Mucosa of rectum (tissue), 2 donors: ENCODE data around the gene CALD1.
"Not testable (repeated sequence)": the region's sequence is repeated elsewhere in the genome, so short reads cannot be mapped to it uniquely, and the experiment has no call there.

Experiments
- H3K27ac ChIP-seq, 2 donors: one replicate each; pipeline ENCODE4 v1.7.0; 2013; ENCODE audit warnings: inconsistent platforms in 2 of 2, low read depth in 2 of 2, low read length in 2 of 2
- H3K27me3 ChIP-seq, 2 donors: one replicate each; pipeline ENCODE4 v1.7.0; 2013; ENCODE audit warnings: low read length in 2 of 2; ENCODE audit not compliant: control insufficient read depth in 2 of 2, insufficient read depth in 2 of 2
- H3K36me3 ChIP-seq, 2 donors: one replicate each; pipeline ENCODE4 v1.7.0; 2013; ENCODE audit warnings: low read length in 2 of 2; ENCODE audit not compliant: control insufficient read depth in 2 of 2, insufficient read depth in 2 of 2
- H3K4me1 ChIP-seq, 2 donors: one replicate each; pipeline ENCODE4 v1.7.0; 2013; ENCODE audit warnings: low read length in 2 of 2, mild to moderate bottlenecking in 1 of 2; ENCODE audit not compliant: control insufficient read depth in 2 of 2, insufficient read depth in 2 of 2
- H3K4me3 ChIP-seq, 2 donors: one replicate each; pipeline ENCODE4 v1.7.0; 2013; ENCODE audit warnings: low read length in 2 of 2
- H3K9ac ChIP-seq, 2 donors: one replicate each; pipeline ENCODE4 v1.7.0; 2013; ENCODE audit warnings: low read length in 2 of 2, low read depth in 1 of 2, mild to moderate bottlenecking in 1 of 2
- H3K9me3 ChIP-seq, 2 donors: one replicate each; pipeline ENCODE4 v1.7.0; 2013; ENCODE audit warnings: low read length in 2 of 2; ENCODE audit not compliant: control insufficient read depth in 2 of 2
- donor health status: healthy.
- donor health status: Normal muscosa, but diverticular disease.

CALD1 gene

DNA sequence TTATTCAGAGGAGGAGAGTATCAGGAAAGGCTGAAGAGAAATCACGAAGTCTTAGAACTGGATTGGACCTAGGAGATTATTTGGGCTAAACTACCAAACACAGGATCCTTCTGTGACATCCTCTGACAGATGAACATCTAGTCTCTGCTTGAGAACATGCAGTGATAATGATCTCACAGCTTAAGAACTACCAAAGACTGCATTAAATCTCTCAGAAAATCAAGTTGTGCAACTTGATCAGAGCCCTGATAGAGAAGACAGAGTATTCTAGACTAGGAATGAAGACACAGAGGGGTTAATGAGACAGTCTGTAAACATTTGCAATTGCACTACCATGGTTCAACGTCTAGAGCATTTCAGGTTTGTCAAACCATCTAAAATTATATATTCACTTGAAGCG is 169.7 kb downstream of the CALD1 start:
- Histone ChIP-seq H3K9ac (no peak overlapping the region), H3K27me3 (no peaks in the 10 kb centered on the region), H3K9me3 (no peaks in the 10 kb centered on the region), H3K27ac (no peak overlapping the region), H3K4me1 (no peaks in the 10 kb centered on the region), H3K4me3 (no peak overlapping the region), H3K36me3 (peaks cover 0 to 5% of the 10 kb centered on the region in 2 donors)

DNA sequence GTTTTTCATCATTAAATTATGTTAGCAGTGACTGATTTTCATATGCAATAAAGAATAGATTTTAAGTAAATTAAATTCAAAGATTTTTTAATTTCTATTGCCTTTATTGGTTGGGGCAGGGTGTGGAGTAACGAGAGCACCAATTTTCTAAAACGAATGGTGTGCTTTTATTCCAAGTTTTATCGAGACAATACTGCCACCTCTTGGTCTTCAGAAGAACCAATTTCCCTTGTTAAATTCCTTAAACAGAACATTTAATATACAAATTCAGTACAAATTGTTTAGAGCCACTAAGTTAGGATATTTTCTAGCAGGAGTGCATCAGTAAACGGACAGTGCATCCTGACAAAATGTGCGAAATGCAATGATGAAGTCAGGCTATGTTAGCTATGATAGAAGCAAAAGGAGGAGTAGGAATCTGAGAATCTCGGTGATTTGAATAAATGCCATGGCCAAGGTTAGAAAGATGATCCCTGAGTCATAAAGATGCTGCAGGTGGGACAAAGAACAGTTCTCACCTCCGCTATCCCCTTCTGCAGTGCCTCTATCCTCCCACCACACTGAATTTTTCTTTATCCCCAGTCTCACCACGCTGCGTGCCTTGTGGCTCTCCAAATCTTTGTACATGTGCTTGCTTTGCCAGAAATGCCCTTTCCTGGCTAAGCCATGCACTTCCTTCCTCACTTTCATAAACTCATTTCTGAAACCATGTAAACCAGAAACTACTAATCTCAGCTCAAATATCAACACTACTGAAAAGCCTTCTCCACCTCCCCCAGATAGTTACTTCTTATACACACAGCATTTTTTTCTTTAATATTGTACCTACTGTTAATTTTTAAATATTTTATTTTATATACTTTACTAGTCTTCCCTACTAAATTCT is 175.0 kb downstream of the CALD1 start:
- Histone ChIP-seq H3K36me3 (peaks cover 0 to 5% of the 10 kb centered on the region in 2 donors), H3K9ac (no peak overlapping the region), H3K27ac (no peak overlapping the region)

DNA sequence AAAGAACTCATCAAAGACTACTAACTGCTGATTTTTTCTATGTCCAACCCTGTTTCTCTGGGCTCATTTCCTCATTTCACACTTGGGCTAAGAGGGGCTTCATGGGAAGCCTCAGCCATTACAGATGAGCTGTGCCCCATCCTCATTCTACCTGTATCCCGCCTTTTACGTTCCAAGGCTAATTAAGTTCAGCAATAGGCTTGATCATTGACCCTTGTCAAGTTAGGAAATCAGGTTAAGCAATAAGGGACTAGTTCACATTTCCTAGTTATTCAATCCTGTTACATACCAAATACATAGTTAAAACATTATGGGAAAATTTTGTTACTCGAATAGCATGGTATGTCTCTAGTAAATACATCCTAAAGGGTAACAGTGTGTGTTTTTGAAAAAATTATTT is 177.6 kb downstream of the CALD1 start:
- Histone ChIP-seq H3K4me1 (no peaks in the 10 kb centered on the region), H3K27ac (no peak overlapping the region), H3K9ac (no peak overlapping the region), H3K36me3 (peaks cover 0 to 3% of the 10 kb centered on the region in 2 donors), H3K9me3 (no peaks in the 10 kb centered on the region), H3K4me3 (no peak overlapping the region), H3K27me3 (no peaks in the 10 kb centered on the region)

More for the DNA sequence above, 175.0 kb downstream of the CALD1 start:
- H3K4me3 ChIP-seq, result no peak overlapping the region
- no peaks in the 10 kb centered on the region for H3K9me3 ChIP-seq
- no peaks in the 10 kb centered on the region for H3K27me3 ChIP-seq
- no peaks in the 10 kb centered on the region for H3K4me1 ChIP-seq

DNA sequence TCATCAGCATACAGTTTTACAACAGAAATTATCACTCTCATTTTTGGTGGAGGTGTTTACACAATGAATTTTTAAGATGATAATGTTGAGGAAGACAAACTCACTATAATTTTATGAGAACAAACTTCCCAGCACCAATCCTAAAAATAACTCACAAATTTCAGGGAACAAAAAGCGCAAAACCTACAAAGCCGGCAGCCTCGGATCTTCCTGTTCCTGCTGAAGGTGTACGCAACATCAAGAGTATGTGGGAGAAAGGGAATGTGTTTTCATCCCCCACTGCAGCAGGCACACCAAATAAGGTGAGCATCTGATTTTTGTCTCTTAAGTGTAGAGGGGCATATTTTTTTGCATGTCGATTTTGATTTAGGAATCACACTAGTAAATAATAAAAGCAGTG is 180.4 kb downstream of the CALD1 start:
- Histone ChIP-seq H3K4me1 (no peaks in the 10 kb centered on the region), H3K27me3 (no peaks in the 10 kb centered on the region), H3K27ac (no peak overlapping the region), H3K4me3 (no peak overlapping the region), H3K36me3 (peaks cover 0 to 3% of the 10 kb centered on the region in 2 donors), H3K9ac (no peak overlapping the region), H3K9me3 (no peaks in the 10 kb centered on the region)

DNA sequence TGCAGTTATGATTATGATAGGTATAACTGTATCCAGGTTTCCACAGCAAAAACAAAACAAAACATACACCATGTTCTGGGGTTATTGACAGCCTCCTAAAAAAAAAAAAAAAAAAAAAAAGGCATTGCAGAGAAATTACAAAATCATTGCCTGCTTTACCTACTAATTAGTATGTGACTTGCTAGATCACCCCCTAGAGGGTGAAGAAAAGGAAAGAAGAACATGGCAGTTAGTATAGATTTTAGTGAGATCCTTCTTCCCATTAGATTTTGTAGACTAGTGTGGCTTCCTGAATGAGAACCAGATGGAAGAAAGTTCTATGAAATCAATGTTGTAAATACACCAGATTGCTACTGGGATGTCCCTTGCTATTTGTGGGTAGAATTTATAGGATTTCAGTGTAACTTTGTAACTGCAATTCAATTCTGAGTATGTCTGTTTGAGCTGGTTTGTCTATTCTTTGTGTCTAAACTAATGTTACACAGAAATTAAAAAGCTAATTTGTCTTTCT is 182.9 kb downstream of the CALD1 start:
- no peaks in the 10 kb centered on the region for H3K9me3 ChIP-seq
- H3K9ac ChIP-seq, result no peak overlapping the region
- H3K4me3 ChIP-seq, result no peak overlapping the region
- no peak overlapping the region for H3K27ac ChIP-seq
- H3K36me3 ChIP-seq, result peaks cover 0 to 8% of the 10 kb centered on the region in 2 donors
- no peaks in the 10 kb centered on the region for H3K27me3 ChIP-seq
- H3K4me1 ChIP-seq, result peaks cover 0 to 4% of the 10 kb centered on the region in 2 donors

DNA sequence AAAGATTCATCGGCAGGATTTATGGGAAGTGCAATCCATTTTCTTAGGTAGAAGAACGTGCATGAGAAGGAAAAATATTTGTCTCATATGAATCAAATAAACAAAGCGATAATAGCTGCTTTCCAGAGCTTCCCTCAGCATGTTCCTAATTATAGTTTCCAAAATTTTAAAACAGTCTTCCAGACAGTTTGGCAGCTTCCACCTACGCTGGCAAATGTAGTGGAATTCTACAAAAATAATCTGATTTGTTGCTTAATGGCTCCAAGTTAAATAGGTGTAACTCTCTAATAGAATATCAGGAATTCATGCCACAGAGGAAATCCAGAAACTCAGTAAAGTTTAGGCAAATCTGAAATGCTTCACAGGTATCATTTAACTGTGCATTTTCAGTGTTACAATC is 183.6 kb downstream of the CALD1 start:
- Histone ChIP-seq H3K9ac (no peak overlapping the region), H3K4me3 (no peak overlapping the region), H3K27ac (no peak overlapping the region), H3K36me3 (peaks cover 0 to 8% of the 10 kb centered on the region in 2 donors), H3K9me3 (no peaks in the 10 kb centered on the region), H3K27me3 (no peaks in the 10 kb centered on the region), H3K4me1 (peaks cover 0 to 4% of the 10 kb centered on the region in 2 donors)

DNA sequence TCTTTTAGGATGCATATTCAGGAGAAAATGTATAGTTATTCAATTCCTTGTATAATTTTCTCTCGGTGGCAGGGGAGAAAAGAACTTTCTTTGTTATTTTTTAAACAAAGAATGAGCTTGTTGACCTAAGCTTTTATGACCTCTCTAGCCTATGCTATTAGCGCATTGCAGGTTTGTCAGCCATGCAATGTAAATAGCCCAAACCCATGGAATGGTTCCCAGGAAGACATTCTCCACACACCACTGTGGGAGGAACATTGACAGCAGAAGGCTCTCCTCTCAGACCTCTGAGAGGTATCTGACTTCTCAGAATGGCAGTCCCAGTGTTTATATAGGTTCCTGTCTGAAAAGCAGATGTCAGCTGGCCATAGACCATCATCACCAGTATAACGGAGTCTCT is 187.3 kb downstream of the CALD1 start:
- peaks cover 0 to 4% of the 10 kb centered on the region in 2 donors for H3K4me1 ChIP-seq
- H3K4me3 ChIP-seq, result no peak overlapping the region
- no peak overlapping the region for H3K27ac ChIP-seq
- H3K36me3 ChIP-seq, result peaks cover 0 to 5% of the 10 kb centered on the region in 2 donors
- no peak overlapping the region for H3K9ac ChIP-seq
- no peaks in the 10 kb centered on the region for H3K9me3 ChIP-seq
- H3K27me3 ChIP-seq, result no peaks in the 10 kb centered on the region

DNA sequence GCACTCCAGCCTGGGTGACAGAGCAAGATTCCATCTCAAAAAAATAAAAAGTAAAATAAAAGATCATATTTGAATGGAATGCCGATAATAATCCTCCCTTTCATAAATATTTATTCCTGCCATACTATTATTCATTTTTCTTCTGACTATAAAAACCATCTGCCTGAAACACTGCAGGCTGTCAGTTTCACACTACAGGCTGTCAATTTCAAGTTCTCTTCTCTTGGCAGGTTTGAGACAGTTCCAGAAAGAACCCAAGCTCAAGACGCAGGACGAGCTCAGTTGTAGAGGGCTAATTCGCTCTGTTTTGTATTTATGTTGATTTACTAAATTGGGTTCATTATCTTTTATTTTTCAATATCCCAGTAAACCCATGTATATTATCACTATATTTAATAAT is 188.7 kb downstream of the CALD1 start:
- Histone ChIP-seq H3K27ac (no peak overlapping the region), H3K4me3 (no peak overlapping the region), H3K9me3 (no peaks in the 10 kb centered on the region), H3K36me3 (peaks cover 0 to 5% of the 10 kb centered on the region in 2 donors), H3K4me1 (peaks cover 0 to 4% of the 10 kb centered on the region in 2 donors), H3K27me3 (no peaks in the 10 kb centered on the region), H3K9ac (no peak overlapping the region)

DNA sequence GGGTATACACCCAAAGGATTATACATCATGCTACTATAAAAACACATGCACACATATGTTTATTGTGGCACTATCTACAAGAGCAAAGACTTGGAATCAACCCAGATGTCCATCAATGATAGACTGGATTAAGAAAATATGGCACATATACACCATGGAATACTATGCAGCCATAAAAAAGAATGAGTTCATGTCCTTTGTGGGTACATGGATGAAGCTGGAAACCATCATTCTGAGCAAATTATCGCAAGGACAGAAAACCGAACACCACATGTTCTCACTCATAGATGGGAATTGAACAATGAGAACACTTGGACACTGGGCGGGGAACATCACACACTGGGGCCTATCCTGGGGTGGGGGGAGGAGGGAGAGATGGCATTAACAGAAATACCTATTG is 202.2 kb downstream of the CALD1 start:
- not testable (repeated sequence) for H3K9me3 ChIP-seq, H3K4me1 ChIP-seq

DNA sequence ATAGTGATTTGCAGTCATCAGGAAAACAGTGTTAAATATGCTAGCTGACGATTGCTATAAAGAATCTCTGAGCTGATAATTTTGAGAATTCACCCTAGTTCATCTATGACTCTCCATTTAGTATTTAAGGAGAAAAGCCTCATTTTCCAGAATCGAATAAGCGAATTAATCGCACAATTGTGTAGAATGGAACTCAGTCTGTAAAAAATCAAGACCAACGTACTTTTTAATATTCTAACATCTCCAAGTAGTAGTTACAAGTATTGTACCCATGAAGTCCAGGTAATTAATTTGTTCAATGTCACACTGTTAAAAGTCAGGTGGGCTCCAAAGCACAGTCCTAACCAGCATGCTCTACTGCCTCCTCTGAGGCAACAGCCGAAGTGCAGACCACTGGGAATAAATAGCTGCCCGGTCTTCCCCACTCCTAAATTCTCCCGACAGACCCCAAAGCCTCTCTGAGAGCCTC is 206.5 kb downstream of the CALD1 start:
- H3K9ac ChIP-seq, result peak overlapping the region; percentile 86 to 88
- H3K27me3 ChIP-seq, result no peaks in the 10 kb centered on the region
- H3K4me1 ChIP-seq, result peaks cover 0 to 2% of the 10 kb centered on the region in 2 donors
- no peaks in the 10 kb centered on the region for H3K36me3 ChIP-seq
- peak overlapping the region; percentile 91 to 96 for H3K4me3 ChIP-seq
- H3K27ac ChIP-seq, result peak overlapping the region; percentile 84 to 90
- H3K9me3 ChIP-seq, result no peaks in the 10 kb centered on the region

More for the DNA sequence above, 202.2 kb downstream of the CALD1 start:
- not testable (repeated sequence) for H3K4me3 ChIP-seq, H3K27me3 ChIP-seq, H3K27ac ChIP-seq, H3K9ac ChIP-seq, H3K36me3 ChIP-seq
